Mesenchymal stem cell (in vitro differentiated cells and primary cell): ENCODE data around the gene DHODH. TPM values are rescaled to one million over a fixed set of nuclear protein-coding genes. Genes with fewer than 3 reads are reported as not detected.

ENCODE experiments used
- DNase-seq: peaks from one replicate; pipeline ENCODE4 v3.0.0-alpha.2; 2013
- H2AFZ ChIP-seq: one replicate; pipeline ENCODE4 v1.6.1; 2013; ENCODE audit warnings: low read depth, mild to moderate bottlenecking, control low read depth, inconsistent platforms, low read length, moderate library complexity
- H2AK5ac ChIP-seq: 2 replicates; pipeline ENCODE4 v1.6.1; 2013; ENCODE audit warnings: low read length, moderate library complexity, mild to moderate bottlenecking, inconsistent platforms; ENCODE audit not compliant: severe bottlenecking
- H2BK120ac ChIP-seq: one replicate; pipeline ENCODE4 v1.6.1; 2013; ENCODE audit warnings: low read depth, mild to moderate bottlenecking, inconsistent platforms, low read length, moderate library complexity
- H2BK12ac ChIP-seq, 2 experiments: one replicate each; pipeline ENCODE4 v1.6.1; 2013; ENCODE audit warnings: inconsistent platforms in 2 of 2, low read length in 2 of 2, mild to moderate bottlenecking in 2 of 2, moderate library complexity in 2 of 2, control low read depth in 1 of 2
- H2BK15ac ChIP-seq: one replicate; pipeline ENCODE4 v1.6.1; 2013; ENCODE audit warnings: mild to moderate bottlenecking, low read depth, inconsistent platforms; ENCODE audit not compliant: poor library complexity, severe bottlenecking
- H2BK5ac ChIP-seq: 2 replicates; pipeline ENCODE4 v1.6.1; 2013; ENCODE audit warnings: low read depth, mild to moderate bottlenecking, low read length, control low read depth, inconsistent platforms; ENCODE audit not compliant: poor library complexity, severe bottlenecking
- H3K14ac ChIP-seq, 2 experiments: one replicate each; pipeline ENCODE4 v1.6.1; 2013; ENCODE audit warnings: inconsistent platforms in 2 of 2, low read length in 2 of 2, control low read depth in 1 of 2, mild to moderate bottlenecking in 1 of 2, moderate library complexity in 1 of 2
- H3K18ac ChIP-seq, 2 experiments: one replicate each; pipeline ENCODE4 v1.6.1; 2013; ENCODE audit warnings: inconsistent platforms in 2 of 2, low read length in 2 of 2, control low read depth in 1 of 2, low read depth in 1 of 2, mild to moderate bottlenecking in 1 of 2
- H3K23ac ChIP-seq, 2 experiments: one replicate each; pipeline ENCODE4 v1.6.1; 2013; ENCODE audit warnings: inconsistent platforms in 2 of 2, low read length in 2 of 2, mild to moderate bottlenecking in 2 of 2, moderate library complexity in 2 of 2, control low read depth in 1 of 2
- H3K27ac ChIP-seq: 2 replicates; pipeline ENCODE4 v1.5.1; 2013; ENCODE audit warnings: mild to moderate bottlenecking, moderate library complexity, low read length, control low read depth, inconsistent platforms; ENCODE audit not compliant: poor library complexity, severe bottlenecking
- H3K27me3 ChIP-seq, 2 experiments: 2 replicates each; pipeline versions ENCODE4 v1.6.1 to v1.7.0; 2013; ENCODE audit warnings: low read length in 2 of 2, mild to moderate bottlenecking in 2 of 2, moderate library complexity in 2 of 2, control low read depth in 1 of 2, inconsistent platforms in 1 of 2; ENCODE audit not compliant: control insufficient read depth in 1 of 2, insufficient read depth in 1 of 2
- H3K36me3 ChIP-seq, 2 experiments: 2 replicates each; pipeline versions ENCODE4 v1.6.1 to v1.7.0; 2013; ENCODE audit warnings: low read length in 2 of 2, control low read depth in 1 of 2, inconsistent platforms in 1 of 2, low read depth in 1 of 2, mild to moderate bottlenecking in 1 of 2; ENCODE audit not compliant: insufficient read depth in 2 of 2, control insufficient read depth in 1 of 2
- H3K4ac ChIP-seq, 2 experiments: one replicate each; pipeline ENCODE4 v1.6.1; 2013; ENCODE audit warnings: inconsistent platforms in 2 of 2, low read length in 2 of 2, mild to moderate bottlenecking in 2 of 2, moderate library complexity in 2 of 2, control low read depth in 1 of 2, low read depth in 1 of 2
- H3K4me1 ChIP-seq: 2 replicates; pipeline ENCODE4 v1.6.1; 2013; ENCODE audit warnings: low read depth, low read length, control low read depth; ENCODE audit not compliant: control insufficient read depth, insufficient read depth
- H3K4me2 ChIP-seq: 2 replicates; pipeline ENCODE4 v1.6.1; 2013; ENCODE audit warnings: low read length, mild to moderate bottlenecking, inconsistent platforms; ENCODE audit not compliant: poor library complexity, severe bottlenecking
- H3K4me3 ChIP-seq, 2 experiments: 2 replicates each; pipeline versions ENCODE4 v1.5.1 to v1.7.0; 2013; ENCODE audit warnings: low read length in 2 of 2, mild to moderate bottlenecking in 2 of 2, control low read depth in 1 of 2, low read depth in 1 of 2; ENCODE audit not compliant: insufficient read depth in 1 of 2
- H3K79me1 ChIP-seq: replicated peaks from 2 replicates; pipeline ENCODE4 v1.6.1; 2013; ENCODE audit warnings: mild to moderate bottlenecking, control low read depth, low read length, inconsistent platforms; ENCODE audit not compliant: poor library complexity, severe bottlenecking
- H3K9ac ChIP-seq: 2 replicates; pipeline ENCODE4 v1.7.0; 2013; ENCODE audit warnings: mild to moderate bottlenecking, low read length, moderate library complexity
- H3K9me3 ChIP-seq: 2 replicates; pipeline ENCODE4 v1.7.0; 2013; ENCODE audit warnings: mild to moderate bottlenecking, low read length; ENCODE audit not compliant: control insufficient read depth
- H4K8ac ChIP-seq: one replicate; pipeline ENCODE4 v1.6.1; 2013; ENCODE audit warnings: inconsistent platforms, mild to moderate bottlenecking, low read length, moderate library complexity
- H4K91ac ChIP-seq: one replicate; pipeline ENCODE4 v1.6.1; 2013; ENCODE audit warnings: mild to moderate bottlenecking, low read length, inconsistent platforms
- whole genome bisulfite sequencing: methylation state at CpG from one replicate; pipeline ENCODE4 v1.1.7; 2013; ENCODE audit warnings: mixed read lengths; 5-methylcytosine and 5-hydroxymethylcytosine counted together
- polyA plus RNA-seq, 2 experiments: library from polyadenylated mRNA; stranded (reverse); fragments of 200-250 nt; gene quantifications; one replicate each; pipeline ENCODE4 v1.2.3, GENCODE V29; 2013

Gene DHODH
- polyA plus RNA-seq (2013, experiment 1 of 2), result 3.6 TPM
- 2.8 TPM for polyA plus RNA-seq (2013, experiment 2 of 2)

GRCh38 chr16:72008424-72009216 lies at the start of gene DHODH:
Gene DHODH, plus strand, starts transcription at chr16:72008744. Its CDS starts 21 bp downstream, at chr16:72008765.
- Histone ChIP-seq H3K18ac (no peak within 1 kb of the TSS), H2BK120ac (no peak within 1 kb of the TSS), H2BK12ac (no peak within 1 kb of the TSS), H3K23ac (peak within 1 kb of the TSS in 1 of 2 experiments; percentile 88), H3K36me3 (peaks cover 8% of the 10 kb centered on the region in 2 experiments), H2AK5ac (no peak within 1 kb of the TSS), H3K14ac (peak within 1 kb of the TSS in 1 of 2 experiments; percentile 47), H3K4me2 (peak within 1 kb of the TSS; percentile 98), H4K8ac (no peak within 1 kb of the TSS), H2BK5ac (no peak within 1 kb of the TSS), H3K4me3 (peak within 1 kb of the TSS; percentile 80 to 95), H3K4me1 (peaks cover 9% of the 10 kb centered on the region), H2BK15ac (no peak within 1 kb of the TSS), H2AFZ (peak within 1 kb of the TSS; percentile 97), H3K9ac (peak within 1 kb of the TSS; percentile 90), H3K27ac (no peak within 1 kb of the TSS), H4K91ac (no peak within 1 kb of the TSS), H3K4ac (peak within 1 kb of the TSS in 1 of 2 experiments; percentile 58), H3K27me3 (peaks cover 0 to 4% of the 10 kb centered on the region in 2 experiments), H3K79me1 (peaks cover 13% of the 10 kb centered on the region), H3K9me3 (no peaks in the 10 kb centered on the region)
- WGBS, result under 1% methylated on average over 53 of the region's 57 CpGs
- DNase-seq, result peak; percentile 98

- no peak overlapping the region for H2BK12ac ChIP-seq
- H2BK15ac ChIP-seq, result no peak overlapping the region
- no peak overlapping the region for H2AK5ac ChIP-seq
- H2BK120ac ChIP-seq, result no peak overlapping the region
- no peak overlapping the region for H2BK5ac ChIP-seq
- no peak overlapping the region for H3K4me3 ChIP-seq
- no peak overlapping the region for H3K4ac ChIP-seq
- H3K36me3 ChIP-seq, result no peaks in the 10 kb centered on the region
- H4K91ac ChIP-seq, result no peak overlapping the region
- H3K14ac ChIP-seq, result no peak overlapping the region
- H3K23ac ChIP-seq, result no peak overlapping the region
- no peaks in the 10 kb centered on the region for H3K9me3 ChIP-seq
- peak; percentile 86 for DNase-seq
- H2AFZ ChIP-seq, result no peak overlapping the region
- H3K27me3 ChIP-seq, result no peaks in the 10 kb centered on the region
- H3K9ac ChIP-seq, result peak overlapping the region; percentile 60
- no peak overlapping the region for H3K4me2 ChIP-seq
- H3K79me1 ChIP-seq, result no peaks in the 10 kb centered on the region
- H3K18ac ChIP-seq, result no peak overlapping the region
- H3K4me1 ChIP-seq, result no peaks in the 10 kb centered on the region
- no peak overlapping the region for H4K8ac ChIP-seq
- no peak overlapping the region for H3K27ac ChIP-seq
- WGBS, result 66% methylated on average over 14 of the region's 14 CpGs
Measured at GRCh38 chr16:71961066-71962039, 47.2 kb upstream of the DHODH start.

GRCh38 chr16:71963125-71963875 lies 45.2 kb upstream of the DHODH start:
- WGBS, result 83% methylated on average over 7 of the region's 9 CpGs
- no peak overlapping the region for H2BK5ac ChIP-seq
- H4K91ac ChIP-seq, result no peak overlapping the region
- H3K23ac ChIP-seq, result no peak overlapping the region
- H3K27ac ChIP-seq, result no peak overlapping the region
- no peak overlapping the region for H3K4ac ChIP-seq
- H3K79me1 ChIP-seq, result no peaks in the 10 kb centered on the region
- H3K4me2 ChIP-seq, result no peak overlapping the region
- DNase-seq, result no peak
- H3K14ac ChIP-seq, result no peak overlapping the region
- no peak overlapping the region for H2BK120ac ChIP-seq
- no peak overlapping the region for H2BK15ac ChIP-seq
- H3K9me3 ChIP-seq, result no peaks in the 10 kb centered on the region
- H3K4me1 ChIP-seq, result no peaks in the 10 kb centered on the region
- no peaks in the 10 kb centered on the region for H3K27me3 ChIP-seq
- no peak overlapping the region for H3K18ac ChIP-seq
- H3K9ac ChIP-seq, result no peak overlapping the region
- H2BK12ac ChIP-seq, result no peak overlapping the region
- no peak overlapping the region for H3K4me3 ChIP-seq
- no peak overlapping the region for H4K8ac ChIP-seq
- H2AFZ ChIP-seq, result no peak overlapping the region
- no peaks in the 10 kb centered on the region for H3K36me3 ChIP-seq
- H2AK5ac ChIP-seq, result no peak overlapping the region
